NCI-H2196 treated with DMSO at 0.1 percent for 48 hours (cell line): ENCODE data around the gene FHOD1.

Experiments
- DNase-seq: peaks from one replicate; lab custom pipeline; 2025; ENCODE audit not compliant: unreplicated experiment; lab: John Stamatoyannopoulos, UW

The FHOD1 gene

DNA sequence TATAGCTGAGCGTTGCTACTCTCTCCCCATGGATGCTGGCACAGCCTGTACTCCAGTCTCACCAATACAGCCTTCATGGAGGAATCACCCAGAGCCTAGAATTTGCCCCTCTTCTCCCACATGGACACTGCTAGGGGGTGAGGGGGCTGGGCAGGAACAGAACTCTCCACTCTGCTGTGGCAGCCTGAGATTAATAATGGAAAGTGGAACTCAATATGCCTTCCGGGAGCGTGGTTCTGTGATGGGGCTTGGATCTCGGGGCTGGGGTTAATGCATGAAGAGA, 2.7 kb upstream of the FHOD1 start:
- DNase-seq = no peak

DNA sequence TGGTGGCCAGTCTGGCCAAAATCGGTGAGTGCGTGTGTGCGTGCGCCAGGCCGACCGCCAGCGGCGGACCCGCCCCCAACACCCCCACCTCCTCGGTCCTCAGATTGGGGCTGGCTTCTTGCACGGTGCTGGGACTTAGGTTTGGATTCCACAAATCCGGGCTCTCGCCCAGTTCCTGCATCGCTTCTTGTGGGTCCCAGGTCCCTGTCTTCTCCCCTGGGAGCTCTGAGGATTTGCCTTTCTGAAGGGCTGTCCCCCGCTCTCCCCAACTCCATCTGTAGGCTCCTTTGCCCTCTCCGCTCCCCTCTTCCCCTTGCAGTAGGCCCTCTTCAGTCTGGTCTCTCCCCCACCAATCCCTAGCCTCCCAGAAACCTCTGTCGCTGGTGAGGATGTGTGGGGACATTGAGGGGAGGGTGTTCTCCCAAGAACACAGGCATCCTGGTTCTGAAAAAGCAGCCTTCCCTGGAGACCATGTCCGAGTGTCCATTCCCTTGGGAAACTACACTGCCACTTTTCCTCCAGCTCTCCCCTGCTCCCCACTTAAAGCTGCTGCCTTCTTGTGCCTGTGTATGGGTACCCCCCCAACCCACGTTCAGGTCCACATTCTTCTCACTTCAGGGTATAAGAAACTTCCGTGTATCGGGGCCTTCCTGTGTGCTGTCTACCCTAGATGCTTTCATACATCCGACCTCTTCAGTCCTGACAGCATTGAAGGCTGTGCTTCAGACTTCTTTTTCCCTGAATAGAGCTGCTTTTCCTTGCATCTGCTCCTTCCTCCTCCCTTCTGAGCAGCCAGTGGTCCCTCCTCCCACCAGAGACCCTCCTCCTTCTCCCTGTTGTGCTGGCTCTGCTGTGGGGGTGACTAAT, 2.1 kb upstream of the FHOD1 start:
- DNase-seq = no peak

DNA sequence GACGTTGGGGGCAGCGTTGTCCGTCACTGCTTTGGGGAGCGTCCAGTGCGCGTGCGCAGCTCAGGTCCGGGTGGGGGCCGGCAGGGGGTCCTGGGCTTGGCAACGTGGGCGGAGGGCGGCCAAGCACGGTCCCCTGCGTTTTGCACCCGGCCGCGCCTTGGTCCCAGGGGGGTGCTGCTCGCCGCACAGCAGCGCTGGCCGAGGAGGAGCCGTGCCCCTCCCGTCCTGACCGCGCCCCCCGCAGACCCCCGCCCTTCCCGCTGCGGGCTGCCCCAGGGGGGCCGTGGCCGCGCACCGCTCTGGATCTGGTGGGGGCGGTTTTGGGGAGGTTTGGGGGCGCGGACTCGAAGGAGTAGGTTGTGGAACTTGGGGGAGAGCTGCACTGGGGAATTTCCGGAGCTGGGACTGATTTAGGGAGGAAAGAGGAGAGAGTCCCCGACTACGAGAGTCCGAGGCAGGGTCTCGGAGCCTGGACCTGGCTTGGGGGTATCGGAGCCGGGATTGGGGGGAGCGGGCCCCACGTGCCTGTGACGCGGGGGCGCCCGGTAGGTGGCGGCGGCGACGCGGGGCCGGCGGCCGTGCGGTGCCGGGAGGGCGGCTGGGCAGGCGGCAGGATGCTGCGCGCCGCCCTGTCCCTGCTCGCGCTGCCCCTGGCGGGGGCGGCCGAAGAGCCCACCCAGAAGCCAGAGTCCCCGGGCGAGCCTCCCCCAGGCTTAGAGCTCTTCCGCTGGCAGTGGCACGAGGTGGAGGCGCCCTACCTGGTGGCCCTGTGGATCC, 1.3 kb upstream of the FHOD1 start, which contains the start of gene SLC9A5:
TSS of gene SLC9A5 (plus strand) at position 579 of the 777 bp plus-strand sequence. CDS start at position 615, 36 bp downstream.
- no peak for DNase-seq

DNA sequence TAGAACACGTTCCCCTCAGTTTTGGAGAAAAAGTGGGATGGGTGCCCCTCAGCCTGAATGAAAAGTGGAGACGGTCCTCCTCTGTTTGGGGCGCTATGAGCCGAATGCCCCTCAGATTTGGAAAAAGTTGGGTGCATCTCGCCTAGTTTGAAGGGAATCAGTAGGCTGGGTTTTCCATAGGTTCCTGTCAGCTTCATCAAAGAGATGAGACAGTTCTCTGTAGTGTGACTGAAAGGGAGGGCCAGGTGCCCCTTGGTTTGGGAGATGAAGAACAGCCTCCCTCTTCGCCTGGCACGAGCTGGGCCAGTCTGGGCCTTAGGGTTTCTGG, 756 bp upstream of the FHOD1 start:
- DNase-seq = no peak

DNA sequence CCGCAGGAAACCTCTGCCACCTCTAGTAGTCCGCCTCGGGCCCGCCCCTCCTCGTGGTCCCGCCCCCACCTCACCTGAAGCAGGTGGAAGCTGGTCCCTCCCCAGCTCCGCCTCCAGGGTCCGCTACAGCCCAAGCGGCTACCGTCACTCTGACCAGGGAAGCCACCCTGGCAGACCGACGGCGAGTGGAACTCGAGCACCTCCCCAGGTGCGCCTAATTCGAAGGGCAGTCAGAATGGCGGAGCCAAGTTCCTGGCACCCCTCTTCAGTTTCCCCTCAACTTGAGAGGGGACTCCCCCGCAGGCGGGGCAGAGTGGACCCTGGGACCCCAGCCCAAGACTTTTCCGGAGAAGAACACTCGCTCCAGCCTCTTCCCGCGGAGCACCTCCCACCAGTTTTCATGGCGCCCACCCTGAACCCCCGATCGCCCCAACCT, 507 bp downstream of the FHOD1 start:
- DNase-seq = peak; percentile 63

DNA sequence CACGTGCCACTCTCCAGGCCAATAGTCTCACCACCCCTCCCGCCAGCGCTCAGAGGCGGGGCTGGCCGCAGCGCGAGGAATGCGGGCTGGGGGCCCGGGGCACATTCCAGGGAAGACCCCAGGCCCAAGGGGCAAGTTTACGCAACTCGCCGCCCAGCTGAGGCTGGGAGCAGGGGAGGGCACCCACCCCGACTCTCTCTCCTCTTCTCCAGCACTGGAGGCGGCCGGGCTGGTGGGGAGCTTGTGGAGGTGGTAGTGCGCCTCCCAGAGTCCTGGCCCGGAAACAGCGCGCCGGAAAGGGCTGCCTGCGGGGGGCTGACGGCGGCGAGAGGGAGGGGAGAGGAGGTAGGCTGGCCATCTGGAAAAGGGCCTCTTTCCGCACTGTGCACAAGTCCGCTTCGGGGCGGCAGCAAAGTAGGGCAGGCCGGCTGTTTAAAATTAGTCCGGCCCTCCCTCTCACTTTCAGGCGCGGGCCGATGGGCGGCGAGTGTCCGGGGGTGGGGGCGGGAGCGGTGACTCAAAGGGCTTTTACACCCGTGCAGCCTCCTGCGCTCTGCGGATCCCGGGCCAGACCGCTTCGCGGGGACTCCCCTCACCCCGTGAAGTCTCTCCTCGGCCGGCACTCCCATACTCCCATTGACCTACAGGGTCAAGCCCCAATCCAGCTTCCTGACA, 1.1 kb downstream of the FHOD1 start:
- peak; percentile 27 for DNase-seq

DNA sequence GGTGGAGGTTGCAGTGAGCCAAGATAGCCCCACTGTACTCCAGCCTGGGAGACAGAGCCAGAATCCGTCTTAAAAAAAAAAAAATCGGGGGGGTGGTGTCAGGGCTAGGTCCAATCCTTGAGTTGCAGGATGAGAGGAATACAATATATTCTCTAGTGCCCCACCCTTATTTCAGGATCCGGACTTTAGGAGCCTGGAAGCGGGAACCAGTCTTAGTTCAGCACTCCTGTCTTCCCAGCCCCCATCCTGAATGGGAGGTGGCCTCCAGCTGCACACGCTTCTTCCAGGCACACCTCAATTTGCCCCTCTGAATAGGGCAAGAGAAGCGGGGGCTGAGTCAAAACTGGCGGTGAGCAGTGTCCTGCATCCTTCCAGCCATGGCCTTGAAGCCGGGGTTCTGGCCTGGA, 1.6 kb downstream of the FHOD1 start:
- no peak for DNase-seq

DNA sequence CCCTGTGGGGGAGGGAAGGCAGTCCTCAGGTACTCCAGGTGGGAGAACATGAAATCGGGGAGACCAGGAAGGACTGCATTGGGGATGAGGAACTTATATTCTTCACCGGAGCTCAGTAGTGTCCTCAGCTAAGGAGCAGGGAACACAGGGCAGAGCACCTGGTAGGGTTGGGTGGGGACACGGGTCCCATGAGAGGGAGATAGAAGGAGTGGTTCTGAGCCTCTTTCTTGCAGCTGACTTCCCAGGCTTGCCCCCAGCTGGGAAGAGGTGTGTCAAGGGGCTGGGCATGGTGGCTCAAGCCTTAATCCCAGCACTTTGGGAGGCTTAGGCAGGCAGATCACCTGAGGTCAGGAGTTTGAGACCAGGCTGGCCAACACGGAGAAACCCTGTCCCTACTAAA, 2.1 kb downstream of the FHOD1 start:
- DNase-seq = no peak

DNA sequence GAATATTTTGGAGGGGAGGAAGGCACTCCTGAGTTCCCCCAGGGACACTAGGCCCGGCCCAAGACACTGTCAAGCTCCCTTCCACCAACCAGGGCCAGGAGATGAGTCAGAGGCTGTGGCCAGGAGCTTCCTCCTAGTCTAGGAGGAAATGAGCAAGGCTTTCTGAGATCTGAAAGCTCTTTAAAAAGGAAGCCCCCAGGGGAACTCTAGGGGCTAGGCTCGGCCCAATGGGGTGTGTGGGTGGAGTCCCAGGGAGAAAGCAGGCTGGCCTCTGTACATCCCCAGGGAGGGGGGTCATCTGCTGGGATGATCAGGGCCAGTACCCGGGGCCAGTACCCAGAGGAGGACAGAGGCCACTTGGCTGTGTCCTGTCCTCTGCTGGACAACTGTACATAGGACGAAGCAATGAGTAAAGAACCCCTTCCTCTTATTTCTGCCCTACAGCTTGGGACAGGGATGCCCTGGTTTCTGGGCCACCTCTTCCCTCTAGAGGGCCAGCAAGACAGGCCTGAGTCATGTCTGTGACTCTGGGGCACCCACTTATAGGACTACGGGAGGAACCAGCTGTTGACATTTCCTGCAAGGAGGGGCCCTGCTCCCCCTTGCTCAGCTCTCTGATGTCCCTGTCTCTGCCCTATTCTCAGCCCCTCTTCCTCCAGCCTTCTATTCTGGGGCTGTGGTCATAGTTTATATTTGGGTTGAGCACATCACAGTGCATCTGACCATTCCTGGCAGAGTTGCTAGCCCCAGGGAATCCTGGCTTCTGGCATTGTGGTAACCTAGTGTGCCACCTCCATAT, 2.7 kb downstream of the FHOD1 start:
- DNase-seq = no peak

DNA sequence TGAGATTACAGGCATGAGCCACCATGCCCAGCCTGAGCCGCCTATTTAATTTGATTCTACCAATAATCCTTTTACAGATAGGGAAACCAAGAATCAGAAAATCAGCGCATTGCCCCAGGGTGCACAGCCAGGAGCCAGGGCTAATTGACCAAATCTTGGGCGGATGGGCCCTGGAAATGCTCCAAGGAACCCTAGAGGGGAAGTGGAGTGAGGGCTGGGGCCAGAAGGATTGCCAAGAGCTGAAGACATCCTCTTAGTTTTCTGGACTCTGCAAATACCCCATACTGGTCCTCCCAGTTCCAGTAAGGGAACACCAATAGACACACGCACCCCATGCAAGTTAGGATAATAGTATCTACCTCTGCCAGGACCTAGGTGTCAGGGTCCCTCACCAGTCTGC, 3.8 kb downstream of the FHOD1 start:
- no peak for DNase-seq

DNA sequence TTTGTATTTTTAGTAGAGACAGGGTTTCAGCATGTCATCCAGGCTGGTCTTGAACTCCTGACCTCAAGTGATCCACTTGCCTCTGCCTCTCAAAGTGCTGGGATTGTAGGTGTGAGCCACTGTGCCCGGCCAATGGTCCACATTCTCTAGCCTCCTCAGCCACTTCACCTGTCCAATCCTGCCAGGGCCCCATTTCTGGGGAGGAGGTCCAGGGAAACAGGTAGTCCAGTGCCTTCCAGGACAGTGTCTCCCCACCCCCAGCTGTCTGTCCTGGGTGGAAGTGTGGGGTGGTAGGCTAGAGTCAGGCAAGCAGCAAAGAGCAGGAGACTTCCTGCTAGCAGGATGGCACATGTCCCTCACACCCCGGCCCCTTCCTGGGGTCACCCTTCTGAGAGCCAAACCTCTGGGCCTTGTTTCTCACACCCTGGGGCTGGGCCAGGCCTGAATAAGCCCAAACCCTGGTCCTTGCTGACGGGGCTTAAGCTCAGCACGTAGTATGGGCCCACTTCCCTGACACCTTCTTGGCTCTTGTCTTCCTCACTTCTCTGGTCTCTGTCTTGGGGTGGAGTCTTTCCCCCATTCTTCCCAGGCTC, 5.0 kb downstream of the FHOD1 start:
- no peak for DNase-seq

DNA sequence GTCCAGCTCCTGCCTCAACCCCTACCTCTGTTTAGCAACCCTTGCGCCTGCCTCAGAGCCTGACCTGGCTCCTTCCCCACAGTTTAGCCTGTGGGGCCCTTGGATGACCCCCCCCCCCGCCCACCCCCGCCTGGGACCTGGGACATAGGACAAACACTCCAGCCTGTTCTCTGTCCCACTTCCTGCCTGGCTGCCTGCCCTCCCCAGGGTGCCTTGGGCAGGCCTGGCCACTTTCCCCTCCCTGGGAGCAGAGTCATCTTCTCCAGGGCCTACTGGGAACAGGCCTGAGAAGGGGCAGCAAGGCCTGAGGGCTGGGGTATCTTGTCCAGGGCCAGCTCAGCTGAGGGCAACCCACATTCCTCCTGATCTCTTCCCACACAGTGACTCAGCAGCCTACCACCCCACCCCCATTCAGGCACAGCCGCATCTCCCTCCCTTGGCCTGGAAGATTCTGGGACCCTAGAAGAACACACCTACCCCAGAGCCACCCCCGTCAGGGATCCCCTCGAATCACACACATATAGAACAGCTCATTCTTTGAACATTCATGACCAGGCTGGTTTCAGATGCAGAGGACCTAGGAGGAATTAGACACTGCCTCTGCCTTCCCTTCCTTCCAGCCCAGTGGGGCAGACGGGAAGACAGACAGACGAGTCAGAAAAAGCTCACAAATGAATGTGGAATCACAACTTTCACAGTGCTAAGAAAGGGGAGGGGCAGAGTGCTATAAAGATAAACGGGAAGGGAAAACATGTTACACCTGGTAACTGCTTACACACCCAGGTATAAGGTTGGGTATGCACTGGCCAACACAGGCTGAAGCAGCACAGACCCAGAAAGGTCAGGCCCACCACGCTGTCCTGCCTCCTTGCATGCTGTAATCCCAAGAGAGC, 6.0 kb downstream of the FHOD1 start:
- DNase-seq = peak; percentile 17

DNA sequence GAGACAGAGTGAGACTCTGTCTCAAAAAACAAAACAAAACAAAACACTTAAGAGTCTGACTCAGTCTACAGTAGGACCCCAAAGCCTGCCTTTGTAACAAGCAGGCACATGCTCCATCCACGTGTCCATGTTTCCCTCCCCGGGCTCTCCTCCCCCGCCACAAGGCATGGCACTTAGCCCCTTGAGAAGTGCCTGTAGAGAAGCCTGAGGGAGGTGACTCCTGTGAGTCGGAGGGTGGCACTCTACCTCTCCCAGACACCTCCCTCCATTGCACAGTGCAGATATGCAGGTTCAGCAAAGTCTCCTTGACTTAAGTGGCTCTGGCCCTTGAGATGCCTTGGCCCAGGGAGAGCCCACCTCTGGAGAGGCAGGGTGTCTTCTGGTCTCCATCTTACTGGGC, 6.8 kb downstream of the FHOD1 start:
- no peak for DNase-seq

DNA sequence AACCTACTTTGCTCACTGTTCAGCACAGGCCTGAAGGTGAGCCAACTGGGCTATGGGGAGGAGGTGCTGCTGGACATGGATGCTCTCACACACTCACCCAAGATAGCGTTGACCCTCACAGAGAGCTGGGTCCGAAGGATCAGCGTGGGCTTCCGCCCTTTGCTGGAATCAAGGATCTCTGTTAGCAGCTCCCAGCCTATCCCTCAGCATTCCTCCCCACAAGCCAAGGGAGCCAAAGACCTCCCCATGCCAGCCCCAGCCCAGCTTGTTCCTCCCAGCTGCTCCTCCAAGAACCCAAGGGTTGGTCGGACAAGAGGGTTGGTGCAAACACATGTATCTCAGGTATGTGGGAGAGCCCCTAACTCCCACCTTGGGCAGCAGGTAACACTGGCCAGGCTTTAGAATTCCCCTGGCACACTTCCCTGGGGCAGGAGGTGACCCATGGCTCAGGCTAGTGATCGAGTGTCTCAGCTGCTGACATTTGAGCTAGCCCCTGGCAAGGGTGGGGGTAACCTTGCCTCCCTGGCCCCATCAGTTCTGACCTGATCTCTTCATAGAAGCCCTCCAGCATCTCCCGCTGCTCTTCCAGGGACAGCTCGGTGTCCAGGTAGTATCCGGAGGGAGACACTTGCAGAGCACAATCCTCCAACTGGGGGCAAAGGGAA, 8.3 kb downstream of the FHOD1 start:
- no peak for DNase-seq

DNA sequence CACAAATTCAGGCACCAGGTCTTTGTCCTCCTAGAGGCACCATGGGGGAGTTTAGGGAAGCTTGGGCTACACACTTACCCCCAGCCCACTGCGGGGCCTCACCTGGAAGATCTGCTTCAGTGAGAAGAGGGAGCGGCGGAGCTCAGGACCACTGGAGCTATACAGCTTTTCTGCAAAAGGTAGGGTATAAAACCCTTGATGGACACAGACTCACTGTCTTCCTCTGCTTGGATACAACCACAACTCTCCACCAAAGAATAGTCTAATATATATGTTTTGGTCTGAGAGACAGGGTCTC, 9.1 kb downstream of the FHOD1 start:
- no peak for DNase-seq

DNA sequence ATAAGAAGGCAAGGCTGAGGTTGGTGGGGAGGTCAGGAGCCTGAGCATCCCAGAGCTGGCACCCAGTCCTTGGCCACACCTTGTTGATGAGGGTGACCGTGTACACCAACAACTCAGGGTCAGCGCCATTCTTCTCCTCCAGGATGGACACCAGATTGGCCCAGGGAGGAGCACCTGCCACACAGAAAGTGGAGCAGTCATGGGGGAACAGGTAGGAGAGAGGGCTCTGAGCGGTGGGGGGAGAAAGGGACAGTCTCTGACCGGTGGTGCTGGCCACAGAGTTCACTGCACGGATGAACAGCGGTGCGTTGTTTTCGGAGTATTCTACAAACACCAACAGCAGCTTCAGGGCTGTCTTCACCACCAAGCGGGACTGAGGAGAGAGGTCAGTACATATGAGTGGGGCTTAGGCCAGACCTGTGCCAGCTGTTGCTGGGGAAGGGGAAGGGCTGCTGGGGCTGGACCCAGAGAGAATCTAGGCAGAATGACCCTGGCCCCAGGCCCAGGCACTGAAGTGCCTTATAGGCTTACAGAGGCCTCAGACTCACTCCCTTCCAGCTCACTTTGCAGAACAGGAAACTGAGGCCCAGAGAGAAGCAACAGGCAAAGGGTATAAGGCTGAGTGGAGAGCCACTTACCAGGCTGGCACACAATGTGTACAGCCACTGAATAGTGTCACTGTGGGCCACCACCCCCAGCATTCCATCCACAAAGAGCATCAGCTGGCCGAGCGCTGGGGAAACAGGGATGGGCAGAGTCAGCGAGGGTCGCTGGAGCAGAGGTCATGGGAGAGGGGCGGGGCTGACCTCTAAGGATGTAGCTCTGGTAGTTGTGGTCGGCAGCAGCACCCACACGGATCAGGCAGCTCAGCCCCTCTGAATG, 9.6 kb downstream of the FHOD1 start:
- no peak for DNase-seq

DNA sequence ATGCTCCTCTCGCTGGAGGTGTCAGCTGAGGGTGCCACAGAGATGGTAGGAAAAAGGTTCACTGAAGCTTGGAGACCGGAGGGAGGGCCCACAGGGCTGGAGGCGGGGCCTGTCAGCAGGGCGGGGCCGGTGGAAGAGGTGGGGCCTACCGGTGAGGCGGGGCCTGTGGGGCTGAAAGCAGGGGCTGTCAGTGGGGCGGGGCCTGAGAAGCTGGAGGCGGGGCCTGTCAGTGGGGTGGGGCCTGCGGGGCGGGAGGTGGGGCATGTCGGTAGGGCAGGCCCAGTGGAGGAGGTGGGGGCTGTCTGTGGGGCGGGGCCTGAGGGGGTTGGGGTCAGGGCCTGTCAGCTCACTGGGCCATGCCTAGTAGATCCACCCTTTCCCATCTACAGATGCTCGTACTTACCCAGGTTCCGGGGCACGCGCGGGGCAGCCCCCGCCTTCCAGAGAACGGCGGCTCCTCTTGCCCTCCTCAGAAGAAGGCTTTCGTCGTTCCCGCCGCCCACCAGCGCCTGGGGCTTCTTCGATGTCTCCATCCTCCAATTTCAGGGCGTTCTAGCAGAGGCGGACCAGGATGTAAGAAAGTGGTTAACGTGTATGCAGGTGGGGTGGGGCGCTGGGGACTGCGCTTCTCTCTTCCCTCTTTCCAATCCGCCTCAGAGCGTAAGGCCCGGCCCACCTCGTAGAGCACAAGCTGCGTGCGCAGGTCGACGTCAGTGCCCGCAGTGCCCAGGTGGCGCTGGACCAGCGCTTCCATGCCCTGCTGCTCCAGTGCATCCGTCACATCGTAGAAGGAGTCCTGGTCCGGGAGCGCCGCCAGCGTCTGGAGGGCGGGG, 10.5 kb downstream of the FHOD1 start:
- no peak for DNase-seq
